A673 (cell line): ENCODE measurements around the gene CATSPER4.

Experiments used
- EZH2 ChIP-seq: fragments of 200-600 bp; sonication (generic); IDR thresholded peaks from 2 replicates; pipeline ENCODE4 v1.6.1; 2017; ENCODE audit warnings: borderline replicate concordance, low read depth, mild to moderate bottlenecking, mixed read lengths, antibody characterized with exemption, low read length; ENCODE audit not compliant: poor library complexity, severe bottlenecking
- TF ChIP-seq, protein P1 (sequence below): fragments of 300-800, 200-600 bp; sonication (generic); conservative IDR thresholded peaks from 2 replicates; pipeline ENCODE4 v1.5.1; 2017; ENCODE audit warnings: low read depth, mild to moderate bottlenecking, antibody characterized with exemption, low read length, moderate library complexity, mixed read lengths

DNA sequence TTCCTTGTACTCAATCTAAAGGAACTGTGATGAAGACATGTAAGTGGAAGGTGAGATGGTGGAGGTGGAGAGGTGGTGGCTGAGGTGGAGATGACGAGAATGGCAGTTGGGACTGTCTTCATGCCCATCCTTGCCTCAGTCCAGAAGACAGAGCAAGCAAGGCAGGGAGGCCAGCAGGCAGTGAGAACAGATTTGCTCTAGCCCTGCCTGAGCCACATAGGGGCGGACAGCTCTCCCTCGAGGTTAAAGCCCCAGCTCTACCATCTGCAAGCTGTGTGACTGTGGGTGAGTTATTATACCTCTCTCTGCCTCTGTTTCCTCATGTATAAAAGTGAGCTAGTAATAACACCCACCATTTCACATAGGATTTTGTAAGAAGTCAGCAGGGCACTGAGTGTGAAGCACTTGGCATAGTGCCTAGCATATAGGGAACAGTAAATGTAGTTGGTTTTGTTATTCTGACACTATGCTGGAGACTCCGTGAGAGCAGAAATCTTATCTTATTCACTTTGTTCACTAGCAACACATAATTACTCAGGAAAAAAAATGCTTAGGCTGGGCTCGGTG lies 36.4 kb upstream of the CATSPER4 start:
- TF ChIP-seq, protein P1, sequence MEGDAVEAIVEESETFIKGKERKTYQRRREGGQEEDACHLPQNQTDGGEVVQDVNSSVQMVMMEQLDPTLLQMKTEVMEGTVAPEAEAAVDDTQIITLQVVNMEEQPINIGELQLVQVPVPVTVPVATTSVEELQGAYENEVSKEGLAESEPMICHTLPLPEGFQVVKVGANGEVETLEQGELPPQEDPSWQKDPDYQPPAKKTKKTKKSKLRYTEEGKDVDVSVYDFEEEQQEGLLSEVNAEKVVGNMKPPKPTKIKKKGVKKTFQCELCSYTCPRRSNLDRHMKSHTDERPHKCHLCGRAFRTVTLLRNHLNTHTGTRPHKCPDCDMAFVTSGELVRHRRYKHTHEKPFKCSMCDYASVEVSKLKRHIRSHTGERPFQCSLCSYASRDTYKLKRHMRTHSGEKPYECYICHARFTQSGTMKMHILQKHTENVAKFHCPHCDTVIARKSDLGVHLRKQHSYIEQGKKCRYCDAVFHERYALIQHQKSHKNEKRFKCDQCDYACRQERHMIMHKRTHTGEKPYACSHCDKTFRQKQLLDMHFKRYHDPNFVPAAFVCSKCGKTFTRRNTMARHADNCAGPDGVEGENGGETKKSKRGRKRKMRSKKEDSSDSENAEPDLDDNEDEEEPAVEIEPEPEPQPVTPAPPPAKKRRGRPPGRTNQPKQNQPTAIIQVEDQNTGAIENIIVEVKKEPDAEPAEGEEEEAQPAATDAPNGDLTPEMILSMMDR: no peak
- TF ChIP-seq EZH2: no peak
